GM23338 (cell line): ENCODE measurements around the gene DAB1. TPM values are rescaled to one million over a fixed set of nuclear protein-coding genes. Genes with fewer than 3 reads are reported as not detected.

Experiments used
- ATAC-seq: fragments of 200-7000 bp; cut with Tn5 transposase; 3 replicates; pipeline ENCODE4 v1.9.1; 2020
- DNase-seq: peaks from one replicate; pipeline ENCODE4 v3.0.0-alpha.2; 2015; ENCODE audit warnings: low spot score
- H2AFZ ChIP-seq: fragments of 200-600 bp; sonication (generic); 2 replicates; pipeline ENCODE4 v1.8.0; 2016; ENCODE audit warnings: antibody characterized with exemption, mild to moderate bottlenecking, moderate library complexity
- H3F3A ChIP-seq: fragments of 200-600 bp; sonication (generic); replicated peaks from 2 replicates; pipeline ENCODE4 v1.8.0; 2017; ENCODE audit warnings: antibody characterized with exemption, mixed run types, low read depth
- H3K27ac ChIP-seq: fragments of 200-600 bp; sonication (generic); 2 replicates; pipeline ENCODE4 v1.6.1; 2016; ENCODE audit warnings: low read depth
- H3K27me3 ChIP-seq: fragments of 200-600 bp; sonication (generic); 2 replicates; pipeline ENCODE4 v1.8.0; 2016; ENCODE audit warnings: mild to moderate bottlenecking, mixed run types, moderate library complexity; ENCODE audit not compliant: insufficient read depth
- H3K36me3 ChIP-seq: fragments of 200-600 bp; sonication (generic); 2 replicates; pipeline ENCODE4 v1.8.0; 2016; ENCODE audit warnings: mild to moderate bottlenecking; ENCODE audit not compliant: insufficient read depth
- H3K4me1 ChIP-seq: fragments of 200-600 bp; sonication (generic); 2 replicates; pipeline ENCODE4 v1.8.0; 2016; ENCODE audit warnings: mild to moderate bottlenecking, moderate library complexity; ENCODE audit not compliant: insufficient read depth
- H3K4me2 ChIP-seq: fragments of 200-600 bp; sonication (generic); 2 replicates; pipeline ENCODE4 v1.7.1; 2017; ENCODE audit warnings: mixed run types
- H3K4me3 ChIP-seq: fragments of 200-600 bp; sonication (generic); 2 replicates; pipeline ENCODE4 v1.6.1; 2016; ENCODE audit warnings: mixed run types
- H3K79me2 ChIP-seq: fragments of 200-600 bp; sonication (generic); replicated peaks from 2 replicates; pipeline ENCODE4 v1.8.0; 2017; ENCODE audit warnings: mild to moderate bottlenecking; ENCODE audit not compliant: insufficient read depth
- H3K9me2 ChIP-seq: fragments of 200-600 bp; sonication (generic); 2 replicates; pipeline ENCODE4 v1.8.0; 2017; ENCODE audit not compliant: insufficient read depth
- H4K20me1 ChIP-seq: fragments of 200-600 bp; sonication (generic); replicated peaks from 2 replicates; pipeline ENCODE4 v1.8.0; 2017; ENCODE audit warnings: mild to moderate bottlenecking; ENCODE audit not compliant: insufficient read depth
- H3K27ac Mint-ChIP-seq: 2 replicates; pipeline ENCODE4 v1.8.0; 2020; ENCODE audit warnings: inconsistent platforms, mild to moderate bottlenecking, moderate library complexity, mixed read lengths
- H3K27me3 Mint-ChIP-seq: 3 replicates; pipeline ENCODE4 v1.8.0; 2022; ENCODE audit warnings: low read depth, mild to moderate bottlenecking, moderate library complexity, mixed read lengths, inconsistent platforms; ENCODE audit not compliant: insufficient read depth, poor library complexity
- H3K36me3 Mint-ChIP-seq: 3 replicates; pipeline ENCODE4 v1.8.0; 2021; ENCODE audit warnings: low read depth, mild to moderate bottlenecking, inconsistent platforms, moderate library complexity, mixed read lengths
- H3K4me1 Mint-ChIP-seq: 3 replicates; pipeline ENCODE4 v1.8.0; 2020; ENCODE audit warnings: mild to moderate bottlenecking, inconsistent platforms, mixed read lengths
- H3K4me3 Mint-ChIP-seq: 3 replicates; pipeline ENCODE4 v1.8.0; 2021; ENCODE audit warnings: moderate library complexity, mild to moderate bottlenecking, inconsistent platforms, mixed read lengths
- H3K9me3 Mint-ChIP-seq: 3 replicates; pipeline ENCODE4 v1.8.0; 2020; ENCODE audit warnings: moderate library complexity, mild to moderate bottlenecking, inconsistent platforms, mixed read lengths
- STAT1 ChIP-seq: IDR thresholded peaks from one replicate; pipeline ENCODE4 v1.6.1; 2016; ENCODE audit warnings: antibody characterized with exemption; ENCODE audit not compliant: unreplicated experiment
- ZNF331 ChIP-seq: fragments of 250-450 bp; sonication (Bioruptor Pico); IDR thresholded peaks from 2 replicates; pipeline ENCODE4 v1.5.0; 2020; ENCODE audit warnings: low read depth, mild to moderate bottlenecking, moderate library complexity
- polyA plus RNA-seq: library from polyadenylated mRNA; unstranded; fragments of >200 nt; fragmentation: Nextera tagmentation; extraction: Ambion mirVana; gene quantifications from 2 replicates; pipeline ENCODE4 v1.2.1, GENCODE V29; 2016
- total RNA-seq: library from RNA; depleted of rRNA; stranded (reverse); fragments of >200 nt; shearing (Covaris generic); gene quantifications from 2 replicates; pipeline ENCODE4 v1.2.3, GENCODE V29; 2014
- TF ChIP-seq, protein P1 (sequence below): fragments of 250-450 bp; sonication (Bioruptor Pico); IDR thresholded peaks from 2 replicates; pipeline ENCODE4 v1.5.0; 2020; ENCODE audit warnings: mild to moderate bottlenecking, moderate library complexity
- TF ChIP-seq, protein P2 (sequence below): IDR thresholded peaks from one replicate; pipeline ENCODE4 v1.6.1; 2018; ENCODE audit warnings: antibody characterized with exemption; ENCODE audit not compliant: unreplicated experiment

Gene DAB1
- total and polyA plus RNA-seq, 2 experiments from 2014 or later, result 12.8 to 14.5 TPM

DNA sequence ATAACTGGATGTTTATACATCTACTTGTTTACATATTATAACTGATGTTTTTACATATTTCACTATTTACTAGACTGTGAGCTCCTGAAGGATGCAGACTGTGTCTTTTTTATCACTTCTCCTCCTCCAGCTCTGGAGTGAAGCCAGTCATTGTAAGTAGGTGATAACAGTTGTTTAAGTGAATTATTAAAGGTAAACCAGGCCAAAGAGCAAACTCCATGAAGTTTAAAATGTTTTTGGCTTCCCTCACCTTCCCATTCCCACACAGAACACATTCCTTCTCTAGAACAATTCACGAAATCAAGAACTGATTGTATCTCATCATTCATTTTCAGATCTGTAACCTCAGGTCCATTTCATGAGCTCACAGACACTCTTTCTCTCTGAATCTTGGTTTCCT lies 98.3 kb downstream of the DAB1 start (continued):
- TF ChIP-seq, protein P1, sequence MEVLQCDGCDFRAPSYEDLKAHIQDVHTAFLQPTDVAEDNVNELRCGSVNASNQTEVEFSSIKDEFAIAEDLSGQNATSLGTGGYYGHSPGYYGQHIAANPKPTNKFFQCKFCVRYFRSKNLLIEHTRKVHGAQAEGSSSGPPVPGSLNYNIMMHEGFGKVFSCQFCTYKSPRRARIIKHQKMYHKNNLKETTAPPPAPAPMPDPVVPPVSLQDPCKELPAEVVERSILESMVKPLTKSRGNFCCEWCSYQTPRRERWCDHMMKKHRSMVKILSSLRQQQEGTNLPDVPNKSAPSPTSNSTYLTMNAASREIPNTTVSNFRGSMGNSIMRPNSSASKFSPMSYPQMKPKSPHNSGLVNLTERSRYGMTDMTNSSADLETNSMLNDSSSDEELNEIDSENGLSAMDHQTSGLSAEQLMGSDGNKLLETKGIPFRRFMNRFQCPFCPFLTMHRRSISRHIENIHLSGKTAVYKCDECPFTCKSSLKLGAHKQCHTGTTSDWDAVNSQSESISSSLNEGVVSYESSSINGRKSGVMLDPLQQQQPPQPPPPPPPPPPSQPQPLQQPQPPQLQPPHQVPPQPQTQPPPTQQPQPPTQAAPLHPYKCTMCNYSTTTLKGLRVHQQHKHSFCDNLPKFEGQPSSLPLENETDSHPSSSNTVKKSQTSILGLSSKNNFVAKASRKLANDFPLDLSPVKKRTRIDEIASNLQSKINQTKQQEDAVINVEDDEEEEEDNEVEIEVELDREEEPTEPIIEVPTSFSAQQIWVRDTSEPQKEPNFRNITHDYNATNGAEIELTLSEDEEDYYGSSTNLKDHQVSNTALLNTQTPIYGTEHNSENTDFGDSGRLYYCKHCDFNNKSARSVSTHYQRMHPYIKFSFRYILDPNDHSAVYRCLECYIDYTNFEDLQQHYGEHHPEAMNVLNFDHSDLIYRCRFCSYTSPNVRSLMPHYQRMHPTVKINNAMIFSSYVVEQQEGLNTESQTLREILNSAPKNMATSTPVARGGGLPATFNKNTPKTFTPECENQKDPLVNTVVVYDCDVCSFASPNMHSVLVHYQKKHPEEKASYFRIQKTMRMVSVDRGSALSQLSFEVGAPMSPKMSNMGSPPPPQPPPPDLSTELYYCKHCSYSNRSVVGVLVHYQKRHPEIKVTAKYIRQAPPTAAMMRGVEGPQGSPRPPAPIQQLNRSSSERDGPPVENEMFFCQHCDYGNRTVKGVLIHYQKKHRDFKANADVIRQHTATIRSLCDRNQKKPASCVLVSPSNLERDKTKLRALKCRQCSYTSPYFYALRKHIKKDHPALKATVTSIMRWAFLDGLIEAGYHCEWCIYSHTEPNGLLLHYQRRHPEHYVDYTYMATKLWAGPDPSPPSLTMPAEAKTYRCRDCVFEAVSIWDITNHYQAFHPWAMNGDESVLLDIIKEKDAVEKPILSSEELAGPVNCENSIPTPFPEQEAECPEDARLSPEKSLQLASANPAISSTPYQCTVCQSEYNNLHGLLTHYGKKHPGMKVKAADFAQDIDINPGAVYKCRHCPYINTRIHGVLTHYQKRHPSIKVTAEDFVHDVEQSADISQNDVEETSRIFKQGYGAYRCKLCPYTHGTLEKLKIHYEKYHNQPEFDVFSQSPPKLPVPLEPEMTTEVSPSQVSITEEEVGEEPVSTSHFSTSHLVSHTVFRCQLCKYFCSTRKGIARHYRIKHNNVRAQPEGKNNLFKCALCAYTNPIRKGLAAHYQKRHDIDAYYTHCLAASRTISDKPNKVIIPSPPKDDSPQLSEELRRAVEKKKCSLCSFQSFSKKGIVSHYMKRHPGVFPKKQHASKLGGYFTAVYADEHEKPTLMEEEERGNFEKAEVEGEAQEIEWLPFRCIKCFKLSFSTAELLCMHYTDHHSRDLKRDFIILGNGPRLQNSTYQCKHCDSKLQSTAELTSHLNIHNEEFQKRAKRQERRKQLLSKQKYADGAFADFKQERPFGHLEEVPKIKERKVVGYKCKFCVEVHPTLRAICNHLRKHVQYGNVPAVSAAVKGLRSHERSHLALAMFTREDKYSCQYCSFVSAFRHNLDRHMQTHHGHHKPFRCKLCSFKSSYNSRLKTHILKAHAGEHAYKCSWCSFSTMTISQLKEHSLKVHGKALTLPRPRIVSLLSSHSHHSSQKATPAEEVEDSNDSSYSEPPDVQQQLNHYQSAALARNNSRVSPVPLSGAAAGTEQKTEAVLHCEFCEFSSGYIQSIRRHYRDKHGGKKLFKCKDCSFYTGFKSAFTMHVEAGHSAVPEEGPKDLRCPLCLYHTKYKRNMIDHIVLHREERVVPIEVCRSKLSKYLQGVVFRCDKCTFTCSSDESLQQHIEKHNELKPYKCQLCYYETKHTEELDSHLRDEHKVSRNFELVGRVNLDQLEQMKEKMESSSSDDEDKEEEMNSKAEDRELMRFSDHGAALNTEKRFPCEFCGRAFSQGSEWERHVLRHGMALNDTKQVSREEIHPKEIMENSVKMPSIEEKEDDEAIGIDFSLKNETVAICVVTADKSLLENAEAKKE (CRISPR knock-in tag), result no peak

DNA sequence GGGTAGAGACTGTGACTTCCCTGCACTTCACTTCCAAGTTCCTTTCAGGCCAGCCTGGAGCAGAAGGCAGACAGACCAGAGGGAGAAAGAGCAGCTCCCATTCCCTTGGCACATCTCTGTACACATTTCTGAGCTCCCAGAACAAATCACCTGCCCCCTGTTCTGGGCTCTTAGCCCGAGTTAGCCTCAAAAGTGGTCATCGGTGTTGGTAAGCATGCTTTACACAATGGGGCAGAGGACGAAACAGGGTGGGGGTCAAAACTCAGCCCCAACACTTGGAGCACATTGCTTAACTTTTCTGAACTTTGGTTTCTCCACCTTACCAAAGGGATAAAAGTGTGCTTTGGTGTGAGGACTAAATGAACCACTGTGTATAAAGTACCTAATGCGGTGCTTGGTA lies 98.7 kb downstream of the DAB1 start:
- no peak overlapping the region for H2AFZ ChIP-seq
- H3K27me3 ChIP-seq, result no peaks in the 10 kb centered on the region
- H3K27ac ChIP-seq, result no peak overlapping the region
- H3K36me3 Mint-ChIP-seq, result no peaks in the 10 kb centered on the region
- H3K9me2 ChIP-seq, result no peaks in the 10 kb centered on the region
- H3K4me1 Mint-ChIP-seq, result peaks cover 23% of the 10 kb centered on the region
- H3K27me3 Mint-ChIP-seq, result no peaks in the 10 kb centered on the region
- no peak overlapping the region for H3K4me2 ChIP-seq
- no peak overlapping the region for H3K27ac Mint-ChIP-seq
- H3K9me3 Mint-ChIP-seq, result no peaks in the 10 kb centered on the region
- ATAC-seq, result no peak
- H3K36me3 ChIP-seq, result no peaks in the 10 kb centered on the region
- TF ChIP-seq STAT1 (no peak), ZNF331 (CRISPR knock-in tag) (no peak)
- TF ChIP-seq, protein P2, sequence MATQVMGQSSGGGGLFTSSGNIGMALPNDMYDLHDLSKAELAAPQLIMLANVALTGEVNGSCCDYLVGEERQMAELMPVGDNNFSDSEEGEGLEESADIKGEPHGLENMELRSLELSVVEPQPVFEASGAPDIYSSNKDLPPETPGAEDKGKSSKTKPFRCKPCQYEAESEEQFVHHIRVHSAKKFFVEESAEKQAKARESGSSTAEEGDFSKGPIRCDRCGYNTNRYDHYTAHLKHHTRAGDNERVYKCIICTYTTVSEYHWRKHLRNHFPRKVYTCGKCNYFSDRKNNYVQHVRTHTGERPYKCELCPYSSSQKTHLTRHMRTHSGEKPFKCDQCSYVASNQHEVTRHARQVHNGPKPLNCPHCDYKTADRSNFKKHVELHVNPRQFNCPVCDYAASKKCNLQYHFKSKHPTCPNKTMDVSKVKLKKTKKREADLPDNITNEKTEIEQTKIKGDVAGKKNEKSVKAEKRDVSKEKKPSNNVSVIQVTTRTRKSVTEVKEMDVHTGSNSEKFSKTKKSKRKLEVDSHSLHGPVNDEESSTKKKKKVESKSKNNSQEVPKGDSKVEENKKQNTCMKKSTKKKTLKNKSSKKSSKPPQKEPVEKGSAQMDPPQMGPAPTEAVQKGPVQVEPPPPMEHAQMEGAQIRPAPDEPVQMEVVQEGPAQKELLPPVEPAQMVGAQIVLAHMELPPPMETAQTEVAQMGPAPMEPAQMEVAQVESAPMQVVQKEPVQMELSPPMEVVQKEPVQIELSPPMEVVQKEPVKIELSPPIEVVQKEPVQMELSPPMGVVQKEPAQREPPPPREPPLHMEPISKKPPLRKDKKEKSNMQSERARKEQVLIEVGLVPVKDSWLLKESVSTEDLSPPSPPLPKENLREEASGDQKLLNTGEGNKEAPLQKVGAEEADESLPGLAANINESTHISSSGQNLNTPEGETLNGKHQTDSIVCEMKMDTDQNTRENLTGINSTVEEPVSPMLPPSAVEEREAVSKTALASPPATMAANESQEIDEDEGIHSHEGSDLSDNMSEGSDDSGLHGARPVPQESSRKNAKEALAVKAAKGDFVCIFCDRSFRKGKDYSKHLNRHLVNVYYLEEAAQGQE, result no peak
- no peaks in the 10 kb centered on the region for H3K79me2 ChIP-seq
- no peak for DNase-seq
- H3K4me3 ChIP-seq, result no peak overlapping the region
- H3K4me1 ChIP-seq, result peaks cover 17% of the 10 kb centered on the region
- H3K4me3 Mint-ChIP-seq, result no peak overlapping the region
- H4K20me1 ChIP-seq, result no peaks in the 10 kb centered on the region
- H3F3A ChIP-seq, result no peaks in the 10 kb centered on the region
